Heart left ventricle (tissue), 16 donors: ENCODE results near the gene SSB. TPM values are rescaled to one million over a fixed set of nuclear protein-coding genes. Genes with fewer than 3 reads are reported as not detected.

Source experiments
- ATAC-seq, 4 donors: fragments of 200-7000 bp; cut with Tn5 transposase; one replicate each; pipeline ENCODE4 v1.9.1; 2020 to 2022; ENCODE audit warnings: moderate library complexity in 4 of 4, mild to moderate bottlenecking in 3 of 4, moderate number of reproducible peaks in 1 of 4
- DNase-seq, 5 donors: peaks; one replicate each; pipeline ENCODE4 v3.0.0-alpha.2; 2020
- H3K27ac ChIP-seq, 12 donors: fragments of 200-600 bp; sonication (generic) in 4 of 12; one replicate each; pipeline versions ENCODE4 v1.5.0 to v1.8.0; 2016 to 2022; ENCODE audit warnings: mild to moderate bottlenecking in 2 of 12
- H3K27me3 ChIP-seq, 9 donors: fragments of 200-600 bp; sonication (generic) in 2 of 9; one replicate each; pipeline versions ENCODE4 v1.5.1 to v1.8.0; 2016 to 2022; ENCODE audit warnings: mild to moderate bottlenecking in 3 of 9
- H3K36me3 ChIP-seq, 9 donors: fragments of 200-600 bp; sonication (generic) in 2 of 9; one replicate each; pipeline versions ENCODE4 v1.5.0 to v1.8.0; 2018 to 2022; ENCODE audit warnings: mild to moderate bottlenecking in 2 of 9
- H3K4me1 ChIP-seq, 12 donors: fragments of 200-600 bp; sonication (generic) in 4 of 12; one replicate each; pipeline versions ENCODE4 v1.5.0 to v1.8.0; 2016 to 2022; ENCODE audit warnings: mild to moderate bottlenecking in 3 of 12
- H3K4me3 ChIP-seq, 12 donors: fragments of 200-600 bp; sonication (generic) in 4 of 12; one replicate each; pipeline versions ENCODE4 v1.5.0 to v1.8.0; 2017 to 2022; ENCODE audit warnings: mild to moderate bottlenecking in 9 of 12, moderate library complexity in 4 of 12
- H3K9me3 ChIP-seq, 12 donors: fragments of 200-600 bp; sonication (generic) in 4 of 12; one replicate each; pipeline versions ENCODE4 v1.5.0 to v1.8.0; 2016 to 2022; ENCODE audit warnings: mild to moderate bottlenecking in 1 of 12
- CTCF ChIP-seq, 12 donors: fragments of 200-600 bp; sonication (generic) in 4 of 12; IDR thresholded peaks; one replicate each; pipeline versions ENCODE4 v1.5.0 to v1.8.0; 2018 to 2022; ENCODE audit warnings: antibody characterized with exemption in 12 of 12, mild to moderate bottlenecking in 5 of 12
- POLR2A ChIP-seq, 2 donors: fragments of 450-650 bp; IDR thresholded peaks; one replicate each; pipeline ENCODE4 v1.6.1; 2017; ENCODE audit warnings: antibody characterized with exemption in 2 of 2, mild to moderate bottlenecking in 2 of 2, moderate library complexity in 2 of 2
- WGBS, 4 donors: extraction: QIAGEN DNeasy Blood & Tissue Kit in 2 of 4; methylation state at CpG; one replicate each; pipeline versions ENCODE4 v1.1.5 to v1.1.7; 2013 to 2018; 5-methylcytosine and 5-hydroxymethylcytosine counted together
- intact Hi-C, 10 donors: fragments of 100-400 bp; cut with DNase I; formaldehyde crosslinking; loops; one replicate each; pipeline versions ENCODE4 v1.11.1 to v1.14.2; 2022
- polyA plus RNA-seq, 2 donors: library from polyadenylated mRNA; stranded (reverse); fragments of 200-250 nt; gene quantifications; one replicate each; pipeline ENCODE4 v1.2.3, GENCODE V29; 2013
- total RNA-seq, 9 donors: library from RNA; depleted of rRNA in 2 of 9; stranded (reverse); fragments of >200 nt in 2 of 9; fragmentation: NEBNext Ultra II Directional in 3 of 9; extraction: Animal tissue kit (Norgen Biotek cat#: 25700) in 3 of 9; gene quantifications; one replicate each; pipeline versions ENCODE4 v1.1.0 to v1.2.4, GENCODE V29; 2016 to 2023
- donor health status: ischemic (EF 13 %, LVEDD 7.1; RV severe dilation, severe dysfunction).
- donor health status: healthy with polysubstance abuse.
- donor health status: DM: no; HTN: yes; CAD: no.
- donor health status: DM: no; HTN: no; CAD: no.
- donor health status: ischemic (EF 25% LVEDD 6.9; RV normal size, moderate dysfunction).
- donor health status: ischemic (EF 25% LVEDD 5.7; RV mildly dilated, moderate dysfunction).
- donor health status: healthy.
- donor health status: DM: yes; HTN: yes; CAD: no.
- donor health status: ischemic (EF 35%, LVEDD 5.7; RV mildly dilated, moderate dysfunction).
- donor health status: nonischemic (EF 11% LVEDD 7.7; RV severe dilation, severe dysfunction).
- donor health status: DM: yes; HTN: yes; CAD: no.
- donor health status: PGD.
- donor health status: ischemic (EF 29% LVEDD 5.4; RV normal size, mild dysfunction).
- donor health status: nonischemic (EF 23%, LVEDD 6.1; RV moderate dilation, normal function).

Gene SSB
- total and polyA plus RNA-seq, 11 donors, result 37.4 to 94.0 (median 53.9) TPM

- WGBS, 4 donors, result 94 to 98% (median 96%) methylated on average over 4 of the region's 4 CpGs
Observed at GRCh38 chr2:169859423-169859822, 60.8 kb downstream of the SSB start.

DNA sequence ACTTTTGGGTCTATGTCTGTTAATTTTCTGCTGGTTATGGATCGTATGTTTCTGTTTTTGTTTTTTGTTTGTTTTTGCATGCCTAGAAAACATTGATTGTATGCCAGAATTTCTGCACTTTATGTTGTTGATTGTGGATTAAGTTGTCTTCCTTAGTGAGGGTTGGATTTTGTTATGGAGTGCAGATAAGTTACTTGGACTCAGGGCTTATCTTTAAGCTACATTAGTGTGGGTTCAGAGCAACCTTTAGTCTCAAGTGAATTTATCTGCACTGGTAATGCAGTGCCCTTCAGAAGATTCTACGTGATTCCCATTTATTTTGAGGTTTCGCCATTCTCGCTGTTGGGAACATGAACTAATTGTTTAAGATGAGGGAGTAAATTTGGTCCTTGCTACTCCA is 61.5 kb downstream of the SSB start:
- intact Hi-C loops, result no loop called here
- WGBS, 4 donors, result 83 to 89% (median 88%) methylated on average over 4 of the region's 4 CpGs
- no peak for DNase-seq
- Histone ChIP-seq H3K27ac (no peak overlapping the region), H3K4me3 (no peak overlapping the region), H3K36me3 (peaks cover 0 to 4% (median 0%) of the 10 kb centered on the region in 9 donors), H3K9me3 (no peaks in the 10 kb centered on the region), H3K27me3 (no peaks in the 10 kb centered on the region), H3K4me1 (peaks cover 0 to 25% (median 11%) of the 10 kb centered on the region in 12 donors)
- no peak for ATAC-seq
- TF ChIP-seq POLR2A (IDR thresholded peaks at IDR 0.05) (no peak), CTCF (IDR thresholded peaks at IDR 0.05) (no peak)

More at GRCh38 chr2:169859423-169859822, 60.8 kb downstream of the SSB start:
- DNase-seq, result no peak
- H3K4me1 ChIP-seq, result peaks cover 0 to 28% (median 13%) of the 10 kb centered on the region in 12 donors
- H3K36me3 ChIP-seq, result peaks cover 0 to 4% (median 0%) of the 10 kb centered on the region in 9 donors
- intact Hi-C loops, result no loop called here
- TF ChIP-seq CTCF (IDR thresholded peaks at IDR 0.05), result no peak
- TF ChIP-seq POLR2A (IDR thresholded peaks at IDR 0.05), result no peak
- H3K4me3 ChIP-seq, result no peak overlapping the region
- H3K9me3 ChIP-seq, result no peaks in the 10 kb centered on the region
- no peaks in the 10 kb centered on the region for H3K27me3 ChIP-seq
- no peak overlapping the region for H3K27ac ChIP-seq
- no peak for ATAC-seq

Other genes starting within 250 kb of the SSB start
- gene FASTKD1, start 225.0 kb upstream of the SSB start, total RNA-seq, result 100 to 1,000 TPM in 1 of 9 donors, 10 to 100 TPM in 8; 25.3 to 103 (median 69.4) TPM
- 100 to 1,000 TPM in 1 of 2 donors, 10 to 100 TPM in 1; 64.6 to 154 TPM for gene FASTKD1, start 225.0 kb upstream of the SSB start, polyA plus RNA-seq
- 10 to 100 TPM; 19.9 to 48.8 (median 39.9) TPM for gene PPIG, start 214.5 kb upstream of the SSB start, total RNA-seq
- 10 to 100 TPM; 23.9 to 69.6 TPM for gene PPIG, start 214.5 kb upstream of the SSB start, polyA plus RNA-seq
- not detected for gene CFAP210, start 104.5 kb upstream of the SSB start, total RNA-seq
- under 1 TPM in 1 of 2 donors, not detected in 1; 0.11 TPM for gene CFAP210, start 104.5 kb upstream of the SSB start, polyA plus RNA-seq
- gene PHOSPHO2, start 104.4 kb upstream of the SSB start, total RNA-seq, result 1 to 10 TPM; 1.5 to 5.4 (median 3.0) TPM
- gene PHOSPHO2, start 104.4 kb upstream of the SSB start, polyA plus RNA-seq, result 1 to 10 TPM in 1 of 2 donors, under 1 TPM in 1; 0.80 to 2.0 TPM
- gene KLHL23, start 65.0 kb upstream of the SSB start, total RNA-seq, result 10 to 100 TPM in 6 of 9 donors, 1 to 10 TPM in 3; 7.1 to 15.1 (median 12.4) TPM
- gene KLHL23, start 65.0 kb upstream of the SSB start, polyA plus RNA-seq, result 10 to 100 TPM; 10.1 to 14.2 TPM
- gene METTL5, start 26.0 kb downstream of the SSB start, total RNA-seq, result 10 to 100 TPM; 50.8 to 73.5 (median 69.5) TPM
- gene METTL5, start 26.0 kb downstream of the SSB start, polyA plus RNA-seq, result 100 to 1,000 TPM in 1 of 2 donors, 10 to 100 TPM in 1; 71.0 to 120 TPM
- gene UBR3, start 28.6 kb downstream of the SSB start, total RNA-seq, result 100 to 1,000 TPM in 7 of 9 donors, 10 to 100 TPM in 2; 91.6 to 137 (median 107) TPM
- 10 to 100 TPM; 34.8 to 41.2 TPM for gene UBR3, start 28.6 kb downstream of the SSB start, polyA plus RNA-seq